ENCODE data around the gene LRP5. TPM values are rescaled to one million over a fixed set of nuclear protein-coding genes. Genes with fewer than 3 reads are reported as not detected.
"Not testable (repeated sequence)": the region's sequence is repeated elsewhere in the genome, so short reads cannot be mapped to it uniquely, and the experiment has no call there.

The LRP5 gene
- total and polyA plus RNA-seq, 5 donors, result 57.1 to 88.8 (median 71.8) TPM

DNA sequence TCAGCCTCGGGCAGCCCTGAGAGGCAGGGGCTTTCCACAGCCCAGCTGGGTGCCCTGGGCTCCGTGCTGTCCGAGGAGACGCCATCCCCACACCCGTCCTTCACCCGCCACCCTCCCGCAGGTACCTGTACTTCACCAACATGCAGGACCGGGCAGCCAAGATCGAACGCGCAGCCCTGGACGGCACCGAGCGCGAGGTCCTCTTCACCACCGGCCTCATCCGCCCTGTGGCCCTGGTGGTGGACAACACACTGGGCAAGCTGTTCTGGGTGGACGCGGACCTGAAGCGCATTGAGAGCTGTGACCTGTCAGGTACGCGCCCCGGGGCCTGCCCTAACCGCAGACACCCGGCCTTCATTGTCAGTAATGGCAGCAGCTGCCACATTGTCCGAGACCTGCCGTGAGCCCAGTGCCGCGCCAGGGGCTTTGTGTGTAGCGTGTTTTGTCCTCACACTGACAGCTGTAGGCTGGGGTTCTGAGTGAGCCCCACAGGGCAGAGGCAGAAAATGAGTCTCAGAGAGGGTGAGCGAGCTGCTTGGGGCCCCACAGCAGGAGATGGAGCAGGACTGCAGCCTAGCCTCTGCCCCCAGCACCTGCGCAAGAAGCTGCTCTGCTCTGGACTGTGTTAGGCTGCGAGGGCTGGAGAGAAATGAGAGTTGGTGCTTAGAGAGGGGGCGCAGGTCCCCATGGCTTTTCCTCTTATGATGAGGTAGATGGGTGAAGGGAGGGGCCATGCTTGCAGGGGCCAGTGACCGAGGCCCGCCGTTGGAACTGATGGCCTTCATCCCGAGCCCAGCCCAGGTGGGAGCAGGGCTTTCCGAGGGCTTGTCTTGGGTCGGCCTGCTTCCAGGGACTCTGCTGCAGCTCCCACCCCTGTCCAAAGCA, 112.8 kb downstream of the LRP5 start:
- DNase-seq, result peak in 1 of 3 donors; percentile 37
- intact Hi-C loops (cut with DNase I), result no loop called here
- H3K4me1 ChIP-seq (ENCODE audit: control insufficient read depth, insufficient read depth, low read length), result no peaks in the 10 kb centered on the region
- 94% methylated on average over 40 of the region's 40 CpGs for WGBS
- H3K9me3 ChIP-seq (ENCODE audit: control insufficient read depth, low read length), result peaks cover 4% of the 10 kb centered on the region
- no peaks in the 10 kb centered on the region for H3K27me3 ChIP-seq (ENCODE audit: control insufficient read depth, insufficient read depth)
- no peak overlapping the region for H3K4me3 ChIP-seq (ENCODE audit: low read length)
- H3K27ac ChIP-seq (ENCODE audit: low read length), result no peak overlapping the region
- no peak for ATAC-seq

DNA sequence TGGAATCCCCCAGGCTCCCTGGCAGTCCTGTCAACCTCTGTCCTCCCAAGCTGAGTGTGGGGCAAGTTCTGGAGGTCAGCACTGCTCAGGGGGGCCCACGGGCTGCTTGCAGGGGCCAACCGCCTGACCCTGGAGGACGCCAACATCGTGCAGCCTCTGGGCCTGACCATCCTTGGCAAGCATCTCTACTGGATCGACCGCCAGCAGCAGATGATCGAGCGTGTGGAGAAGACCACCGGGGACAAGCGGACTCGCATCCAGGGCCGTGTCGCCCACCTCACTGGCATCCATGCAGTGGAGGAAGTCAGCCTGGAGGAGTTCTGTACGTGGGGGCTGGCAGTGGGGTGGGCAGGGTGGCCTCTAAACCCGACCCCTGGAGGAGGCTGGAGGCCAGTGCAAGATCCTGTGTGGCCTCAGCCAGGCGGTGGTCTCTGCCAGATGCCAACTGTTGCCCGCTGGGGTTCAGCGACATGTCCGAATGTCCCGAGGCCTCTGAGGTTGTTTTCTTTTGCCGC, 113.5 kb downstream of the LRP5 start:
- no peak for ATAC-seq

DNA sequence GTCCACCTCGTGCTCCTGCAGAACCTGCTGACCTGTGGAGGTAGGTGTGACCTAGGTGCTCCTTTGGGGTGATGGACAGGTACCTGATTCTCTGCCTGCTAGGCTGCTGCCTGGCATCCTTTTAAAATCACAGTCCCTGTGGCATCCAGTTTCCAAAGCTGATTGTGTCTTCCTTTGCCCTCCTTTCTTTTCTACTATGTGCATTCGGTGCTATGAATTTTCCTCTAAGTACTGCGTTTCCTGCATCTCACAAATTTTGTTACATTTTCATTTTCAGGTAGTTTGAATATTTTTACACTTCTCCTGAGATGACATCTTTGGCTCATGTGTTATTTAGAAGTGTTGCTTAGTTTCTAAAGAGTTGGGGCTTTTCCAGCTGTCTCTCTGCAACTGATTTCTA, 117.3 kb downstream of the LRP5 start:
- Histone ChIP-seq H3K27me3 (ENCODE audit: control insufficient read depth, insufficient read depth) (no peaks in the 10 kb centered on the region), H3K4me1 (ENCODE audit: control insufficient read depth, insufficient read depth, low read length) (no peaks in the 10 kb centered on the region), H3K27ac (ENCODE audit: low read length) (no peak overlapping the region), H3K4me3 (ENCODE audit: low read length) (no peak overlapping the region), H3K9me3 (ENCODE audit: control insufficient read depth, low read length) (peaks cover 4% of the 10 kb centered on the region)
- no peak for DNase-seq
- no peak for ATAC-seq
- intact Hi-C loops (cut with DNase I), result no loop called here
- 98% methylated on average over 3 of the region's 3 CpGs for WGBS

More for the DNA sequence above, 113.5 kb downstream of the LRP5 start:
- Histone ChIP-seq H3K27me3 (ENCODE audit: control insufficient read depth, insufficient read depth) (no peaks in the 10 kb centered on the region), H3K4me3 (ENCODE audit: low read length) (no peak overlapping the region), H3K27ac (ENCODE audit: low read length) (no peak overlapping the region), H3K9me3 (ENCODE audit: control insufficient read depth, low read length) (peaks cover 4% of the 10 kb centered on the region), H3K4me1 (ENCODE audit: control insufficient read depth, insufficient read depth, low read length) (no peaks in the 10 kb centered on the region)
- intact Hi-C loops (cut with DNase I), result no loop called here
- WGBS, result 93% methylated on average over 21 of the region's 21 CpGs
- peak in 1 of 3 donors; percentile 58 for DNase-seq

DNA sequence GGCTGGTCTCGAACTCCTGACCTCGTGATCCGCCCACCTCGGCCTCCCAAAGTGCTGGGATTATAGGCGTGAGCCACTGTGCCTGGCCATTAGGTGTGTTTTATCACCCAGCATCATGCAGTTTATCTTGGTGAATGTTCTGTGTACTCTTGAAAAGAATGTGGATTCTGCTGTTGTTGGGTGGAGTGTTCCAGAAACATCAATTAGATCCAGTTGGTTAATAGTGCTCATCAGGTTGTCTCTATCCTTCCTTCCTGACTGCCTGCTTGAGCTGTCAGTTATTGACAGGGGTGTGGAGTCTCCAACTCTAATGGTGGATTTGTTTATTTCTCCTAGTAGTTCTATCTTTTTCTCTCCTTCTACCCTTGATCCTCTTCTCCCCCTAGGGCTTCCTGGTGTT, 118.0 kb downstream of the LRP5 start:
- WGBS, result over 99% methylated on average over 5 of the region's 5 CpGs
- ATAC-seq (no peak), DNase-seq (no peak)
- intact Hi-C loops (cut with DNase I), result no loop called here
- H3K9me3 ChIP-seq (ENCODE audit: control insufficient read depth, low read length), result peaks cover 4% of the 10 kb centered on the region
- H3K27ac ChIP-seq (ENCODE audit: low read length), result no peak overlapping the region
- no peaks in the 10 kb centered on the region for H3K4me1 ChIP-seq (ENCODE audit: control insufficient read depth, insufficient read depth, low read length)
- no peaks in the 10 kb centered on the region for H3K27me3 ChIP-seq (ENCODE audit: control insufficient read depth, insufficient read depth)
- H3K4me3 ChIP-seq (ENCODE audit: low read length), result no peak overlapping the region

DNA sequence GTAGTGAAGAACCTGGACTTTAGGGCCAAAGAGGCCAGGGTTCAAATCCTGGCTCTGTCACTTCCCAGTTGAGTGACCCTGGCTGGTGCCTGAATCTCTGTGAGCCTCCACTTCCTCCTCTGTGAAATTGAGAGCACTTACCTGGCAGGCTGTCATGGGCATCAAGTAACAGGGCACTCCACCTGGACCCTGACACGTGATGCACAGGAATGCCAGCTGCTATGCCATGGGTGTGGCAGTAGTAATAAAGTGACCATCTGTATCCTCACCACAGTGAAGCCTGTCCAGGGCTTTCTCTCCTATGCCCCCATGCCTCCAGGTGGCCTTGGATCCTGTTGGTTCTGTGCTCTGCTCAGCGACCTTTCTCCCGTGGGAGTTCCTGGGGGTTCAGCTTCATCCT, 118.4 kb downstream of the LRP5 start:
- intact Hi-C loops (cut with DNase I), result no loop called here
- Histone ChIP-seq H3K27ac (ENCODE audit: low read length) (no peak overlapping the region), H3K4me3 (ENCODE audit: low read length) (no peak overlapping the region), H3K4me1 (ENCODE audit: control insufficient read depth, insufficient read depth, low read length) (no peaks in the 10 kb centered on the region), H3K9me3 (ENCODE audit: control insufficient read depth, low read length) (peaks cover 4% of the 10 kb centered on the region), H3K27me3 (ENCODE audit: control insufficient read depth, insufficient read depth) (no peaks in the 10 kb centered on the region)
- no peak for ATAC-seq
- DNase-seq, result no peak
- WGBS, result 95% methylated on average over 3 of the region's 3 CpGs

DNA sequence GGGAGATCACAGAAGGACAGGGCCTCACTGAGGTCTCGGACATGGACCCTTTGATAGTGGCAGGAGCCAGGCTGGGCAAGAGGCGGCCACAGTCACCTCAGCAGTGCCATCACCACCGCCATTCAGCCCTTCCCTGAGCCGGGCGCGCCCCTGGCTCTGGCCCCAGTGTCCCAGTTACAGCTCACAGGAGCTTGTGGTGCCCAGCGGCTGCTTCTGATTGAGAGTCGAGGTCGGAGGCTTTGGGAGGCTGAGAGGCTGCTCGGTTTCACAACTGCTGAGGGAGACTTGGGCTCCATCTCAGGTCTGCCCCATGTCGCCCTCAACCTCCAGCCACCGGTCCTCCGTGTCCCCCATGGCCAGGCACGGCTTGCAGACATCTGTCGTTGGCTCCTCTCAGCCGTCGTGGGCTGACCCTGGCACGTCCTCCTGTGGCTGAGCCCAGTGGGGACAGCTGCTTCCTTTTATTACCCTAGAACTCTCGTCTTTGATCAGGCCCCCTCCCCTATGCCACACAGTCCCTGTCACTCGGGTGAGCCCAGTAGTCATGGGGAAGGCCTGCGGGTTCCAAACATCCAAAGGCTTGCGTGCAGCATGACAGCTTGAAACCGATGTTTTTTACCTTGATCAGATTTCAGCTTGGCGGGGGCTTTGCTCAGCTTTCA, 119.7 kb downstream of the LRP5 start:
- Histone ChIP-seq H3K27me3 (ENCODE audit: control insufficient read depth, insufficient read depth) (no peaks in the 10 kb centered on the region), H3K4me3 (ENCODE audit: low read length) (no peak overlapping the region), H3K27ac (ENCODE audit: low read length) (no peak overlapping the region), H3K4me1 (ENCODE audit: control insufficient read depth, insufficient read depth, low read length) (no peaks in the 10 kb centered on the region), H3K9me3 (ENCODE audit: control insufficient read depth, low read length) (peaks cover 4% of the 10 kb centered on the region)
- ATAC-seq (peak; percentile 6 to 20), DNase-seq (no peak)
- 70% methylated on average over 24 of the region's 24 CpGs for WGBS
- intact Hi-C loops (cut with DNase I), result no loop called here

DNA sequence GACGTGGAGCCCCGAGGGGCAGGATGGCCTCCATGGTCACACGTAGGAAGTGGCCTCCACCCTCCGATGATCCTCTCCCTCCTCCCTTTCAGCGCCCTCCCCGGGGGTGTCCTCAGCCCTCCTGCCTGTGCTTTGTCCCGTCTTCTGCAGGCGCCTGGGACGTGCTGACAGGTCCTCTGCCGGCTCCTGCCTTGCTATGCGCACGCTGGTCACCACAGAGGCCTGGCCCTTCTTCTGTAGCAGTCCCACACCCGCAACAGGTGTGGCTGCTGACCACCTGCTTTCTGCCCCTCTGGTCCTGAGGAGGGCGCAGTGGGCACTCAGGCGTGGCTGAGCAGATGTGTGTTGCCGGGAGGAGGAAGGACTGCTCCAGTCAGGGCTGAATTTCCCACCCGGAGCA, 120.5 kb downstream of the LRP5 start:
- H3K27ac ChIP-seq (ENCODE audit: low read length), result no peak overlapping the region
- intact Hi-C loops (cut with DNase I), result no loop called here
- peak; percentile 20 to 70 for ATAC-seq
- peaks cover 4% of the 10 kb centered on the region for H3K9me3 ChIP-seq (ENCODE audit: control insufficient read depth, low read length)
- 56% methylated on average over 17 of the region's 17 CpGs for WGBS
- peaks cover under 1% of the 10 kb centered on the region for H3K4me1 ChIP-seq (ENCODE audit: control insufficient read depth, insufficient read depth, low read length)
- peak in 2 of 3 donors; percentile 83 to 84 for DNase-seq
- no peak overlapping the region for H3K4me3 ChIP-seq (ENCODE audit: low read length)
- H3K27me3 ChIP-seq (ENCODE audit: control insufficient read depth, insufficient read depth), result no peaks in the 10 kb centered on the region

DNA sequence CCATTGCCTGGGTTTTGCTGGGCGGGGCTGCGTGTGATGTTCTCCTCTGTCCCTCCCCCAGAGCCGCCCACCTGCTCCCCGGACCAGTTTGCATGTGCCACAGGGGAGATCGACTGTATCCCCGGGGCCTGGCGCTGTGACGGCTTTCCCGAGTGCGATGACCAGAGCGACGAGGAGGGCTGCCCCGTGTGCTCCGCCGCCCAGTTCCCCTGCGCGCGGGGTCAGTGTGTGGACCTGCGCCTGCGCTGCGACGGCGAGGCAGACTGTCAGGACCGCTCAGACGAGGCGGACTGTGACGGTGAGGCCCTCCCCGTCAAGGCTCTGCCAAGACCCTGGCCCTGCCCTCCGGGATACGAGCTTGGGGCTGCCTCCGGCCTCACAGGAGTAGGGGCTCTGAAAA, 121.2 kb downstream of the LRP5 start:
- H3K27me3 ChIP-seq (ENCODE audit: control insufficient read depth, insufficient read depth), result no peaks in the 10 kb centered on the region
- DNase-seq, result no peak
- no peak overlapping the region for H3K4me3 ChIP-seq (ENCODE audit: low read length)
- WGBS, result 92% methylated on average over 31 of the region's 31 CpGs
- no peak for ATAC-seq
- H3K27ac ChIP-seq (ENCODE audit: low read length), result no peak overlapping the region
- intact Hi-C loops (cut with DNase I), result no loop called here
- H3K9me3 ChIP-seq (ENCODE audit: control insufficient read depth, low read length), result peaks cover 4% of the 10 kb centered on the region
- H3K4me1 ChIP-seq (ENCODE audit: control insufficient read depth, insufficient read depth, low read length), result peaks cover 3% of the 10 kb centered on the region

DNA sequence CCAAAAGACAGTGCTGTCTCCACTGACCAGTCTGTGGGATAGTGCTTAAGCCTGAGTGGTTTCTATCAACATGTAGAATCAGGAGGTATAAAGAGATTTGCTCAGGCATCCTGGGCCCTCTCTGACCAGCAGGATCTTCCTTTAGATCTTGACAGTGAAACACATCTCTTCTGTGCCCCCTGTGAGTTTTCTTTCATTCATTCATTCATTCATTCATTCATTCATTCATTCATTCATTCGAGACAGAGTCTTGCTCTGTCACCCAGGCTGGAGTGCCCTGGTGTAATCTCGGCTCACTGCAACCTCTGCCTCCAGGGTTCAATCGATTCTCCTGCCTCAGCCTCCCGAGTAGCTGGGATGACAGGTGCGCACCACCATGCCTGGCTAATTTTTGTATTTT, 121.8 kb downstream of the LRP5 start:
- 93% methylated on average over 5 of the region's 5 CpGs for WGBS
- H3K4me3 ChIP-seq (ENCODE audit: low read length); H3K27ac ChIP-seq (ENCODE audit: low read length); ATAC-seq; H3K27me3 ChIP-seq (ENCODE audit: control insufficient read depth, insufficient read depth); DNase-seq; H3K9me3 ChIP-seq (ENCODE audit: control insufficient read depth, low read length); intact Hi-C loops (cut with DNase I); H3K4me1 ChIP-seq (ENCODE audit: control insufficient read depth, insufficient read depth, low read length): not testable (repeated sequence)

DNA sequence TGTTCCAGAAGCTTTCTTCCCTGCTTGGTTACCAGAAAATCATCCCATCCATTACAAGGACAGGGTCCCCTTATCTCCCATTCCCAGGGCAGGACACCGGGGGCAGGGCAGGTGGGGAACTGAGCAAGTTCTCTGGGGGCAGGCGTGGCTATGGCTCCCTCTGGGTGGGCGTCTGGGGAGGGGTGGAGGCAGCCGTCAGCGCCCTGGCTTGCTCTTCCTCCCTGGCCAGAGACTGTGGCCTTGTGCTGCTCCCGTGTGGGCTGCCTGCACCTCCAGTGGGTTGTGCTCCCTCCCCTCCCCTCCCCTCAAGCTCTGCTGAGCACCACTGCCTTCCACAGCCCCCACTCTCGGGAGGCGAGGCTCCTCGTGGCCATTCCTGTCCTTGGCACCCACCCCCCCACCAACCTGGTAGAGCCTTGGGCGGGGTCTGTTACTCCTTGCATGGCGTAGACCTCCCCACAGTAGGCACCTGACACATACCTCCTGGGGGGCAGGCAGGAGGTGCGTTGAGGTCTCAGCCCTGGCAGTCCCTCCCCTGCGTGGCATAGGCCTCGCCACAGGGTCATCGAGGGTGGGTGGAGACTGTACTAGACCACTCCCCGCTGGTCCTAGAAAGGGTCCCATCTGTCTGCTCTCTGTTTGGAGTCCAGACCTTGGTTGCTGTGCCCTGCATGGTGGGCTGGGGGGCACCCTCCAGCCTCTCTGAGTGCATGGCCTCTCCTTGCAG, 123.9 kb downstream of the LRP5 start:
- peaks cover 3% of the 10 kb centered on the region for H3K4me1 ChIP-seq (ENCODE audit: control insufficient read depth, insufficient read depth, low read length)
- 85% methylated on average over 16 of the region's 16 CpGs for WGBS
- no peaks in the 10 kb centered on the region for H3K9me3 ChIP-seq (ENCODE audit: control insufficient read depth, low read length)
- H3K4me3 ChIP-seq (ENCODE audit: low read length), result no peak overlapping the region
- no peak for ATAC-seq
- no peak for DNase-seq
- H3K27ac ChIP-seq (ENCODE audit: low read length), result no peak overlapping the region
- H3K27me3 ChIP-seq (ENCODE audit: control insufficient read depth, insufficient read depth), result no peaks in the 10 kb centered on the region
- intact Hi-C loops (cut with DNase I), result no loop called here
